Neural progenitor cell (in vitro differentiated cells): Measurements from ENCODE around the gene ARAP3. TPM values are rescaled to one million over a fixed set of nuclear protein-coding genes. Genes with fewer than 3 reads are reported as not detected.

Source experiments
- DNase-seq: peaks from one replicate; pipeline ENCODE4 v3.0.0-alpha.2; 2016; ENCODE audit warnings: low spot score
- H2AFZ ChIP-seq: fragments of 200-600 bp; sonication (generic); replicated peaks from 2 replicates; pipeline ENCODE4 v1.6.1; 2016; ENCODE audit warnings: antibody characterized with exemption
- H3F3A ChIP-seq: fragments of 200-600 bp; sonication (generic); 2 replicates; pipeline ENCODE4 v1.6.1; 2016; ENCODE audit warnings: antibody characterized with exemption, low read depth
- H3K27ac ChIP-seq: fragments of 200-600 bp; sonication (generic); 2 replicates; pipeline ENCODE4 v1.5.1; 2016; ENCODE audit warnings: mild to moderate bottlenecking
- H3K27me3 ChIP-seq: fragments of 200-600 bp; sonication (generic); 2 replicates; pipeline ENCODE4 v1.6.1; 2016; ENCODE audit warnings: mild to moderate bottlenecking, moderate library complexity
- H3K36me3 ChIP-seq: fragments of 200-600 bp; sonication (generic); 2 replicates; pipeline ENCODE4 v1.5.1; 2016
- H3K4me1 ChIP-seq: fragments of 200-600 bp; sonication (generic); 2 replicates; pipeline ENCODE4 v1.6.1; 2016; ENCODE audit warnings: mixed run types
- H3K4me2 ChIP-seq: fragments of 200-600 bp; sonication (generic); 2 replicates; pipeline ENCODE4 v1.6.1; 2016
- H3K4me3 ChIP-seq: fragments of 200-600 bp; sonication (generic); 2 replicates; pipeline ENCODE4 v1.5.1; 2016
- H3K79me2 ChIP-seq: fragments of 200-600 bp; sonication (generic); 2 replicates; pipeline ENCODE4 v1.6.1; 2016; ENCODE audit warnings: low read depth
- H3K9ac ChIP-seq: fragments of 200-600 bp; sonication (generic); 2 replicates; pipeline ENCODE4 v1.6.1; 2016
- H3K9me3 ChIP-seq: fragments of 200-600 bp; sonication (generic); 2 replicates; pipeline ENCODE4 v1.5.1; 2016; ENCODE audit warnings: low read depth
- H4K20me1 ChIP-seq: fragments of 200-600 bp; sonication (generic); 2 replicates; pipeline ENCODE4 v1.6.1; 2016; ENCODE audit warnings: low read depth
- H3K27ac Mint-ChIP-seq: 3 replicates; pipeline ENCODE4 v1.8.0; 2021; ENCODE audit warnings: mixed read lengths
- H3K27me3 Mint-ChIP-seq: 2 replicates; pipeline ENCODE4 v1.8.0; 2022; ENCODE audit warnings: low read depth, mild to moderate bottlenecking, inconsistent platforms, moderate library complexity, mixed read lengths; ENCODE audit not compliant: insufficient read depth
- H3K36me3 Mint-ChIP-seq: 3 replicates; pipeline ENCODE4 v1.8.0; 2021; ENCODE audit warnings: mixed read lengths
- H3K4me1 Mint-ChIP-seq: 3 replicates; pipeline ENCODE4 v1.8.0; 2021; ENCODE audit warnings: mixed read lengths
- H3K4me3 Mint-ChIP-seq: 3 replicates; pipeline ENCODE4 v1.8.0; 2021; ENCODE audit warnings: mild to moderate bottlenecking, moderate library complexity, mixed read lengths
- H3K9me3 Mint-ChIP-seq: 3 replicates; pipeline ENCODE4 v1.8.0; 2020; ENCODE audit warnings: mixed read lengths
- EZH2 ChIP-seq: fragments of 200-600 bp; sonication (generic); IDR thresholded peaks from 2 replicates; pipeline ENCODE4 v1.6.1; 2017; ENCODE audit warnings: antibody characterized with exemption, mild to moderate bottlenecking, moderate library complexity
- EZH2phosphoT487 ChIP-seq: fragments of 200-600 bp; sonication (generic); IDR thresholded peaks from 2 replicates; pipeline ENCODE4 v1.6.1; 2017; ENCODE audit warnings: antibody characterized with exemption
- total RNA-seq: library from RNA; depleted of rRNA; stranded (reverse); fragments of >200 nt; gene quantifications from 2 replicates; pipeline ENCODE4 v1.2.3, GENCODE V29; 2015; ENCODE audit warnings: low replicate concordance
- TF ChIP-seq, protein P1 (sequence below): fragments of 200-600 bp; sonication (generic); IDR thresholded peaks from 2 replicates; pipeline ENCODE4 v1.5.1; 2017; ENCODE audit warnings: antibody characterized with exemption, mild to moderate bottlenecking

Gene ARAP3
- total RNA-seq, 1 donor from 2014 or later: 7.6 TPM

DNA sequence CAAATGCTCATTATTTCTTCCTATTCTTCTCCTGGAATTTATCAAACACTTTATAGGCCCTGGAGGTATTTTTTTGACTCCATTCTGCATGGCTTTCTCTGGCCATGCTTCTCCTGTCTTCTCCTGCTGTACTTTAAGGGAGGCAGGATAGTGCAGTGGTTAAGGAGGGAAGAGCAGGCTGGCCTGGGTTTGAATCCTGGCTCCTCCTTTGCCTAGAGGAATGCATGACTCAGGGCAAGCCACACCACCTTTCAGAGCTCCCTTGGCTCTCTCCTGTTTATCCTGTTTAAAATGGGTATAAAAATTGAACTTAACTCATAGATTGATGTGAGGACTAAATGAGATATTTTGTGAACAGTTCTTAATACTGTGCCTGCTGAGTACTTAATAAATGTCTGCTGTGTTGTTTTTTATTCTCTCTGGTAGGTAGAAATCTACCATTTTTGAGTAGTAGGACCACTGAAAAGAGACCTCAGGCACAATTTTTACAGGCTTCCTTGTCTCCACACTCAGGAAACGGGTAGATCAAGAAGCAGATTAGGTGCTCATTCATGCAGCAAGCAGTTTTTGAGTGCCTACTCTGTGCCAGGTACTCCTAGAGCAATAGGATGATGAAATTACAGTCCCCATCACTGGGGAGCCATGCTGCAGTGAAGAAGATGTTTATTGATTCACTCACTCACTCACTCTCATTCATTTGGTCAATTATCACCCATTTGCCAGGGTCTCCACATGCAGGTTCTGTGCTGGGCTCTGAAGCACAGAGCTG lies 32.7 kb upstream of the ARAP3 start:
- Histone ChIP-seq H3K9ac (no peak overlapping the region), H3K4me1 (peaks cover 21% of the 10 kb centered on the region), H3K9me3 (no peaks in the 10 kb centered on the region), H3K27ac (no peak overlapping the region), H3K27me3 (no peaks in the 10 kb centered on the region), H3F3A (peaks cover 12% of the 10 kb centered on the region), H3K4me2 (no peak overlapping the region), H3K4me3 (no peak overlapping the region), H2AFZ (no peak overlapping the region), H3K36me3 (no peaks in the 10 kb centered on the region), H3K79me2 (no peaks in the 10 kb centered on the region), H4K20me1 (no peaks in the 10 kb centered on the region)
- no peaks in the 10 kb centered on the region for H3K9me3 Mint-ChIP-seq
- H3K36me3 Mint-ChIP-seq: no peaks in the 10 kb centered on the region
- no peak overlapping the region for H3K4me3 Mint-ChIP-seq
- H3K27me3 Mint-ChIP-seq: peaks cover 9% of the 10 kb centered on the region
- no peak overlapping the region for H3K27ac Mint-ChIP-seq
- H3K4me1 Mint-ChIP-seq: peaks cover 28% of the 10 kb centered on the region
- TF ChIP-seq EZH2phosphoT487: no peak
- no peak for TF ChIP-seq EZH2
- TF ChIP-seq, protein P1, sequence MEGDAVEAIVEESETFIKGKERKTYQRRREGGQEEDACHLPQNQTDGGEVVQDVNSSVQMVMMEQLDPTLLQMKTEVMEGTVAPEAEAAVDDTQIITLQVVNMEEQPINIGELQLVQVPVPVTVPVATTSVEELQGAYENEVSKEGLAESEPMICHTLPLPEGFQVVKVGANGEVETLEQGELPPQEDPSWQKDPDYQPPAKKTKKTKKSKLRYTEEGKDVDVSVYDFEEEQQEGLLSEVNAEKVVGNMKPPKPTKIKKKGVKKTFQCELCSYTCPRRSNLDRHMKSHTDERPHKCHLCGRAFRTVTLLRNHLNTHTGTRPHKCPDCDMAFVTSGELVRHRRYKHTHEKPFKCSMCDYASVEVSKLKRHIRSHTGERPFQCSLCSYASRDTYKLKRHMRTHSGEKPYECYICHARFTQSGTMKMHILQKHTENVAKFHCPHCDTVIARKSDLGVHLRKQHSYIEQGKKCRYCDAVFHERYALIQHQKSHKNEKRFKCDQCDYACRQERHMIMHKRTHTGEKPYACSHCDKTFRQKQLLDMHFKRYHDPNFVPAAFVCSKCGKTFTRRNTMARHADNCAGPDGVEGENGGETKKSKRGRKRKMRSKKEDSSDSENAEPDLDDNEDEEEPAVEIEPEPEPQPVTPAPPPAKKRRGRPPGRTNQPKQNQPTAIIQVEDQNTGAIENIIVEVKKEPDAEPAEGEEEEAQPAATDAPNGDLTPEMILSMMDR: no peak
- DNase-seq: no peak

DNA sequence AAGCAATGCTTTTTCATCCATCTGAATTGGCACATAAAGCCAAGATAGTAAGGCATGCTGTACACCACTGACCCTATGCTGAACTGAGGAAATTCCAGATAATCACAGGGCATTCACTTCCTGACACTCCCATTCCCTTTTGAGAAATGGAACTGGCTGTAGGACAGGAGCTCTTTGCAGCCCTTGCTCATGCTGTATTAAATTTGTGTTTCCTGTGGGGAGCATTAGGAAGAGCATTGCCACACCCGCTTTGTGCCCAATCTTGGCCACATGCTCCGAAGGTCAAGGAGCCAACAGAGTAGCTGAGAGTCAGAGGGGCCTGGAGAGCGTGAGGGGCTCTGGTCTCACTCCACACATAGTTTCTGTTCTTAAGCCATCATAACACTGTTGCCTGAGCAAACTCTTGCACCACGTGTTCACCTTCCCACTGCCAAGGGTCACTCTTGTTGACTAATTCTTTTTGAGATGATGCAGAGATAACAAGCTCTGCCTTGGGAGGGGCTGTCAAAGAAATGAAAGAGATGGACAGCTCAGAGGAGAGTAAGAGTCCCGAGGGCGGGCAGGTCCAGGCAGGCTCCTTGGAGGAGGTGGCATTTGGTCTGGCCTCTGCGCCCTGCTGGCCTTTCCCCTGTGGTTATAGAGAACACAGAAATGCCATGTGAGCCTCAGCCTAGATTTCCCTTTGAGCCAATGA lies 31.7 kb upstream of the ARAP3 start:
- Mint-ChIP-seq H3K27me3 (peaks cover 14% of the 10 kb centered on the region), H3K4me3 (no peak overlapping the region), H3K4me1 (peaks cover 20% of the 10 kb centered on the region), H3K27ac (no peak overlapping the region), H3K9me3 (no peaks in the 10 kb centered on the region), H3K36me3 (no peaks in the 10 kb centered on the region)
- H3K9me3 ChIP-seq: no peaks in the 10 kb centered on the region
- H3K27me3 ChIP-seq: no peaks in the 10 kb centered on the region
- H3K79me2 ChIP-seq: no peaks in the 10 kb centered on the region
- H3K36me3 ChIP-seq: no peaks in the 10 kb centered on the region
- H3F3A ChIP-seq: peaks cover 8% of the 10 kb centered on the region
- peaks cover 14% of the 10 kb centered on the region for H3K4me1 ChIP-seq
- no peak overlapping the region for H3K4me3 ChIP-seq
- H3K27ac ChIP-seq: no peak overlapping the region
- H4K20me1 ChIP-seq: no peaks in the 10 kb centered on the region
- H3K4me2 ChIP-seq: no peak overlapping the region
- DNase-seq: no peak
- TF ChIP-seq EZH2 (no peak), EZH2phosphoT487 (no peak)
- TF ChIP-seq, protein P1: no peak
- H3K9ac ChIP-seq: no peak overlapping the region
- no peak overlapping the region for H2AFZ ChIP-seq

DNA sequence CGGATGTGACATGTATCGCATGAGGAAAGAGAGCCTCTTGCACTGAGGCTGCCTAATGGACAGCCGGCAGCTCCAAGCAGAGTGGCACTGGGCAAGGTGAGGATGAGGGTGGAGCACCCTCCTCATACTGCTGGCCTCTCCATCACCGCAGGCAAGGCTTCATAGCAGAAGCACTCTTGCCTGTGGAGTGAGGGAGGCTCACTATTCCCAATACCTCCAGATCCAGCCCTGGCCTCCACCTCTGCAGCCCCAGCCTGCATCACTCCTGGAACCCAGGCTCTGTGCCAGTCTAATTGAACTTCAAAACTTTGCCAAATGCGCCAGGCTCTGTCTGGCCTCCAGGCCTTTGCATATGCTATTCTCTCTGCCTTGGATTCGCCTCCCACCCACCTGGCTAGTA lies 29.7 kb upstream of the ARAP3 start:
- Histone ChIP-seq H3K4me2 (no peak overlapping the region), H3K9me3 (no peaks in the 10 kb centered on the region), H3K4me1 (peaks cover 11% of the 10 kb centered on the region), H3K27me3 (no peaks in the 10 kb centered on the region), H3K27ac (no peak overlapping the region), H3K4me3 (no peak overlapping the region), H2AFZ (no peak overlapping the region), H3F3A (peaks cover 5% of the 10 kb centered on the region), H3K9ac (no peak overlapping the region), H4K20me1 (no peaks in the 10 kb centered on the region), H3K79me2 (no peaks in the 10 kb centered on the region), H3K36me3 (no peaks in the 10 kb centered on the region)
- Mint-ChIP-seq H3K36me3 (no peaks in the 10 kb centered on the region), H3K4me1 (peaks cover 10% of the 10 kb centered on the region), H3K4me3 (no peak overlapping the region), H3K27me3 (peaks cover 16% of the 10 kb centered on the region), H3K27ac (no peak overlapping the region), H3K9me3 (no peaks in the 10 kb centered on the region)
- TF ChIP-seq, protein P1: no peak
- TF ChIP-seq EZH2: no peak
- no peak for TF ChIP-seq EZH2phosphoT487
- DNase-seq: no peak
